Measurements from ENCODE around the gene TGFBR3L.

TGFBR3L gene

GRCh38 chr19:7914598-7915045, at the start of gene TGFBR3L:
TGFBR3L (plus strand) TSS chr19:7914830.
- DNase-seq (ENCODE audit: low read depth), result no peak

GRCh38 chr19:7865262-7865911, 49.2 kb upstream of the TGFBR3L start:
- no peak for DNase-seq (ENCODE audit: low read depth)

- no peak for DNase-seq (ENCODE audit: low read depth)
These were observed 48.1 kb upstream of the TGFBR3L start for GRCh38 chr19:7866399-7867091.

GRCh38 chr19:7867092-7867844, 47.4 kb upstream of the TGFBR3L start:
- DNase-seq (ENCODE audit: low read depth), result no peak

GRCh38 chr19:7868326-7868670, 46.3 kb upstream of the TGFBR3L start:
- no peak for DNase-seq (ENCODE audit: low read depth)

- DNase-seq (ENCODE audit: low read depth), result peak; percentile 75
These were observed 45.8 kb upstream of the TGFBR3L start for GRCh38 chr19:7868671-7869452.

GRCh38 chr19:7869453-7869909, 45.1 kb upstream of the TGFBR3L start:
- no peak for DNase-seq (ENCODE audit: low read depth)

GRCh38 chr19:7869910-7870511, 44.6 kb upstream of the TGFBR3L start:
- DNase-seq (ENCODE audit: low read depth), result peak; percentile 90

GRCh38 chr19:7870571-7871436, 43.8 kb upstream of the TGFBR3L start:
- DNase-seq (ENCODE audit: low read depth), result peak; percentile 97

- peak; percentile 97 for DNase-seq (ENCODE audit: low read depth)
These were observed 43.0 kb upstream of the TGFBR3L start for GRCh38 chr19:7871437-7872305.

- DNase-seq (ENCODE audit: low read depth), result no peak
These were observed 42.1 kb upstream of the TGFBR3L start for GRCh38 chr19:7872306-7873204.

- no peak for DNase-seq (ENCODE audit: low read depth)
These were observed 41.1 kb upstream of the TGFBR3L start for GRCh38 chr19:7873304-7874075.

GRCh38 chr19:7874076-7874896, 40.3 kb upstream of the TGFBR3L start, which contains the start of gene PRR36:
PRR36 (minus strand) TSS chr19:7874390; CDS start chr19:7873689, 701 bp downstream.
- DNase-seq (ENCODE audit: low read depth), result no peak

GRCh38 chr19:7874897-7875273, 39.7 kb upstream of the TGFBR3L start:
- DNase-seq (ENCODE audit: low read depth), result no peak

- DNase-seq (ENCODE audit: low read depth), result no peak
These were observed 37.3 kb upstream of the TGFBR3L start for GRCh38 chr19:7877249-7877836.

GRCh38 chr19:7879111-7879807, 35.4 kb upstream of the TGFBR3L start:
- no peak for DNase-seq (ENCODE audit: low read depth)
